Fibroblast of pulmonary artery (primary cell): ENCODE measurements around the gene PLXDC1.
A peak's percentile ranks its signal among the peaks of the same experiment; 100 is the strongest.

Source experiments
- DNase-seq: peaks from one replicate; pipeline ENCODE4 v3.0.0-alpha.2; 2010; ENCODE audit warnings: low read depth
- H3K4me3 ChIP-seq: replicated peaks from 2 replicates; pipeline ENCODE4 v1.5.1; 2011; ENCODE audit warnings: low read depth, mild to moderate bottlenecking, control low read depth, low read length, moderate library complexity
- CTCF ChIP-seq: IDR thresholded peaks from 2 replicates; pipeline ENCODE4 v1.5.1; 2011; ENCODE audit warnings: mild to moderate bottlenecking, control low read depth, low read length, inconsistent platforms; ENCODE audit errors: missing control alignments

PLXDC1 gene

GRCh38 chr17:39166437-39167335 is 15.2 kb upstream of the PLXDC1 start:
- no peak for DNase-seq
- no peak overlapping the region for H3K4me3 ChIP-seq
- TF ChIP-seq CTCF, result no peak

- DNase-seq, result no peak
- TF ChIP-seq CTCF, result no peak
- H3K4me3 ChIP-seq, result peak within 1 kb of the TSS; percentile 52
These were observed 14.5 kb upstream of the PLXDC1 start, which contains the start of gene ARL5C for GRCh38 chr17:39165841-39166349. Gene ARL5C, minus strand, starts transcription at chr17:39166161. Its CDS starts 401 bp downstream, at chr17:39165760.

- no peak for TF ChIP-seq CTCF
- H3K4me3 ChIP-seq, result peak overlapping the region; percentile 52
These were observed 13.9 kb upstream of the PLXDC1 start for GRCh38 chr17:39165178-39165840.

GRCh38 chr17:39164675-39165143 is 13.3 kb upstream of the PLXDC1 start:
- peak; percentile 93 for TF ChIP-seq CTCF
- peak; percentile 95 for DNase-seq
- H3K4me3 ChIP-seq, result peak overlapping the region; percentile 52

More at GRCh38 chr17:39165178-39165840, 13.9 kb upstream of the PLXDC1 start:
- DNase-seq, result no peak

GRCh38 chr17:39161962-39162361 is 10.5 kb upstream of the PLXDC1 start:
- DNase-seq, result no peak
- no peak overlapping the region for H3K4me3 ChIP-seq
- no peak for TF ChIP-seq CTCF

- H3K4me3 ChIP-seq, result no peak overlapping the region
- TF ChIP-seq CTCF, result no peak
- DNase-seq, result no peak
These were observed 7.2 kb upstream of the PLXDC1 start for GRCh38 chr17:39158623-39159022.
